Heart left ventricle (tissue), 13 donors: ENCODE data around the gene GHR.

Experiments
- CTCF ChIP-seq, 12 donors: fragments of 200-600 bp; sonication (generic) in 4 of 12; IDR thresholded peaks; one replicate each; pipeline versions ENCODE4 v1.5.0 to v1.8.0; 2018 to 2022; ENCODE audit warnings: antibody characterized with exemption in 12 of 12, mild to moderate bottlenecking in 5 of 12
- POLR2A ChIP-seq, 2 donors: fragments of 450-650 bp; IDR thresholded peaks; one replicate each; pipeline ENCODE4 v1.6.1; 2017; ENCODE audit warnings: antibody characterized with exemption in 2 of 2, mild to moderate bottlenecking in 2 of 2, moderate library complexity in 2 of 2
- donor health status: ischemic (EF 13 %, LVEDD 7.1; RV severe dilation, severe dysfunction).
- donor health status: DM: no; HTN: yes; CAD: no.
- donor health status: DM: no; HTN: no; CAD: no.
- donor health status: ischemic (EF 25% LVEDD 6.9; RV normal size, moderate dysfunction).
- donor health status: ischemic (EF 25% LVEDD 5.7; RV mildly dilated, moderate dysfunction).
- donor health status: ischemic (EF 35%, LVEDD 5.7; RV mildly dilated, moderate dysfunction).
- donor health status: nonischemic (EF 11% LVEDD 7.7; RV severe dilation, severe dysfunction).
- donor health status: DM: yes; HTN: yes; CAD: no.
- donor health status: PGD.
- donor health status: ischemic (EF 29% LVEDD 5.4; RV normal size, mild dysfunction).
- donor health status: nonischemic (EF 23%, LVEDD 6.1; RV moderate dilation, normal function).

GRCh38 chr5:42740920-42741319 is 317.7 kb downstream of the GHR start:
- no peak for TF ChIP-seq CTCF (IDR thresholded peaks at IDR 0.05)
- TF ChIP-seq POLR2A (IDR thresholded peaks at IDR 0.05): no peak
